ENCODE data around the gene ITGA11.

DNA sequence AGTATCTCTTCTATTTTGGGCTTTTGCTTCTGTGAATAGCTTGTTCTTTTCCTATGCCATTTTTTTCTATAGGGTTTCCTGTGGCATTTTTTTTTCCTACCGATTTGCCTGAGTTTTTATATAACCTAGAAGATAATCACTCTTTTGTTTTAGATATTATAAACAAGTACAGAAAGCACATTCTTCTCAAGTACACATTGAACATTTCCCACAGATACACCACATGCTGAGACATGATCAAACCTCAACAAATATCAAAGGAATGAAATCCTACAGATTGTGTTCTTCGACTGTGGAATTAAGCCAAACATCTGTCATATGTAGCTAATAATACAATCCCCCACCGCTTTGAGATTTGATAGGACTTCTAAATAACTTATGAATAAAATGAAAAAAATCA lies 163.6 kb downstream of the ITGA11 start:
- TF ChIP-seq, protein P1, sequence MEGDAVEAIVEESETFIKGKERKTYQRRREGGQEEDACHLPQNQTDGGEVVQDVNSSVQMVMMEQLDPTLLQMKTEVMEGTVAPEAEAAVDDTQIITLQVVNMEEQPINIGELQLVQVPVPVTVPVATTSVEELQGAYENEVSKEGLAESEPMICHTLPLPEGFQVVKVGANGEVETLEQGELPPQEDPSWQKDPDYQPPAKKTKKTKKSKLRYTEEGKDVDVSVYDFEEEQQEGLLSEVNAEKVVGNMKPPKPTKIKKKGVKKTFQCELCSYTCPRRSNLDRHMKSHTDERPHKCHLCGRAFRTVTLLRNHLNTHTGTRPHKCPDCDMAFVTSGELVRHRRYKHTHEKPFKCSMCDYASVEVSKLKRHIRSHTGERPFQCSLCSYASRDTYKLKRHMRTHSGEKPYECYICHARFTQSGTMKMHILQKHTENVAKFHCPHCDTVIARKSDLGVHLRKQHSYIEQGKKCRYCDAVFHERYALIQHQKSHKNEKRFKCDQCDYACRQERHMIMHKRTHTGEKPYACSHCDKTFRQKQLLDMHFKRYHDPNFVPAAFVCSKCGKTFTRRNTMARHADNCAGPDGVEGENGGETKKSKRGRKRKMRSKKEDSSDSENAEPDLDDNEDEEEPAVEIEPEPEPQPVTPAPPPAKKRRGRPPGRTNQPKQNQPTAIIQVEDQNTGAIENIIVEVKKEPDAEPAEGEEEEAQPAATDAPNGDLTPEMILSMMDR (IDR thresholded peaks at IDR 0.05), result no peak
- no peak for TF ChIP-seq ZFX (IDR thresholded peaks at IDR 0.05; ENCODE audit: borderline replicate concordance)
